Measurements from ENCODE around the gene CCM2.

GRCh38 chr7:45065031-45065995 is 65.3 kb downstream of the CCM2 start:
- TF ChIP-seq CTCF (conservative IDR thresholded peaks at IDR 0.05 in 1 of 2, IDR thresholded peaks at IDR 0.05 in 1 of 2; ENCODE audit: extremely low read depth in 1 of 2, insufficient read depth in 1 of 2, low read depth in 1 of 2, low read length in 2 of 2): no peak
- TF ChIP-seq EZH2 (IDR thresholded peaks at IDR 0.05; ENCODE audit: borderline replicate concordance, low read length): no peak

Data from mammary epithelial cell (primary cell).